Muscle layer of colon (tissue), 2 donors: ENCODE measurements around the gene NAA16.

Source experiments
- H3K27ac ChIP-seq: one replicate; pipeline ENCODE4 v1.7.0; 2013; ENCODE audit warnings: low read depth, mild to moderate bottlenecking, low read length, moderate library complexity
- H3K27me3 ChIP-seq, 2 donors: one replicate each; pipeline ENCODE4 v1.7.0; 2013; ENCODE audit warnings: low read length in 2 of 2, mild to moderate bottlenecking in 2 of 2; ENCODE audit not compliant: insufficient read depth in 2 of 2, control insufficient read depth in 1 of 2
- H3K36me3 ChIP-seq: one replicate; pipeline ENCODE4 v1.7.0; 2013; ENCODE audit warnings: mild to moderate bottlenecking, low read length; ENCODE audit not compliant: insufficient read depth
- H3K4me1 ChIP-seq: one replicate; pipeline ENCODE4 v1.7.0; 2013; ENCODE audit warnings: mild to moderate bottlenecking, low read length; ENCODE audit not compliant: insufficient read depth
- H3K4me3 ChIP-seq, 2 donors: one replicate each; pipeline ENCODE4 v1.7.0; 2013; ENCODE audit warnings: low read length in 2 of 2, low read depth in 1 of 2, mild to moderate bottlenecking in 1 of 2, moderate library complexity in 1 of 2
- H3K9ac ChIP-seq: one replicate; pipeline ENCODE4 v1.7.0; 2013; ENCODE audit warnings: low read length
- H3K9me3 ChIP-seq: one replicate; pipeline ENCODE4 v1.7.0; 2013; ENCODE audit warnings: mild to moderate bottlenecking, low read length
- donor health status: abdominal sarcoma.
- donor health status: Adenocarcinoma of cecum.

The NAA16 gene

GRCh38 chr13:41370736-41371135, 59.7 kb downstream of the NAA16 start:
- Histone ChIP-seq H3K4me1 (no peaks in the 10 kb centered on the region), H3K36me3 (peaks cover 44% of the 10 kb centered on the region), H3K9ac (no peak overlapping the region), H3K27ac (no peak overlapping the region), H3K27me3 (no peaks in the 10 kb centered on the region), H3K4me3 (no peak overlapping the region), H3K9me3 (no peaks in the 10 kb centered on the region)

- Histone ChIP-seq H3K4me1 (no peaks in the 10 kb centered on the region), H3K9me3 (no peaks in the 10 kb centered on the region), H3K27ac (no peak overlapping the region), H3K27me3 (no peaks in the 10 kb centered on the region), H3K9ac (no peak overlapping the region), H3K36me3 (peaks cover 19% of the 10 kb centered on the region), H3K4me3 (no peak overlapping the region)
These were observed 66.4 kb downstream of the NAA16 start for GRCh38 chr13:41377446-41377845.

GRCh38 chr13:41382431-41382830, 71.4 kb downstream of the NAA16 start:
- H3K4me3 ChIP-seq = no peak overlapping the region
- no peaks in the 10 kb centered on the region for H3K36me3 ChIP-seq
- no peak overlapping the region for H3K9ac ChIP-seq
- H3K27ac ChIP-seq = no peak overlapping the region
- H3K9me3 ChIP-seq = no peaks in the 10 kb centered on the region
- H3K27me3 ChIP-seq = no peaks in the 10 kb centered on the region
- no peaks in the 10 kb centered on the region for H3K4me1 ChIP-seq

GRCh38 chr13:41383386-41383785, 72.3 kb downstream of the NAA16 start:
- Histone ChIP-seq H3K9me3 (no peaks in the 10 kb centered on the region), H3K27me3 (no peaks in the 10 kb centered on the region), H3K36me3 (no peaks in the 10 kb centered on the region), H3K27ac (no peak overlapping the region), H3K9ac (no peak overlapping the region), H3K4me1 (no peaks in the 10 kb centered on the region), H3K4me3 (no peak overlapping the region)

- H3K27me3 ChIP-seq = no peaks in the 10 kb centered on the region
- H3K27ac ChIP-seq = no peak overlapping the region
- H3K36me3 ChIP-seq = no peaks in the 10 kb centered on the region
- no peaks in the 10 kb centered on the region for H3K4me1 ChIP-seq
- no peak overlapping the region for H3K9ac ChIP-seq
- no peaks in the 10 kb centered on the region for H3K9me3 ChIP-seq
- no peak overlapping the region for H3K4me3 ChIP-seq
These were observed 73.9 kb downstream of the NAA16 start for GRCh38 chr13:41384749-41385503.

GRCh38 chr13:41386211-41386610, 75.1 kb downstream of the NAA16 start:
- Histone ChIP-seq H3K9ac (no peak overlapping the region), H3K4me3 (no peak overlapping the region), H3K36me3 (no peaks in the 10 kb centered on the region), H3K4me1 (no peaks in the 10 kb centered on the region), H3K9me3 (no peaks in the 10 kb centered on the region), H3K27ac (no peak overlapping the region), H3K27me3 (no peaks in the 10 kb centered on the region)

- Histone ChIP-seq H3K9ac (no peak overlapping the region), H3K9me3 (no peaks in the 10 kb centered on the region), H3K27ac (no peak overlapping the region), H3K27me3 (no peaks in the 10 kb centered on the region), H3K4me1 (no peaks in the 10 kb centered on the region), H3K4me3 (no peak overlapping the region), H3K36me3 (no peaks in the 10 kb centered on the region)
These were observed 76.5 kb downstream of the NAA16 start for GRCh38 chr13:41387576-41387975.

- no peak overlapping the region for H3K9ac ChIP-seq
- no peaks in the 10 kb centered on the region for H3K36me3 ChIP-seq
- no peak overlapping the region for H3K4me3 ChIP-seq
- H3K27ac ChIP-seq = no peak overlapping the region
- H3K9me3 ChIP-seq = no peaks in the 10 kb centered on the region
- H3K27me3 ChIP-seq = no peaks in the 10 kb centered on the region
- H3K4me1 ChIP-seq = no peaks in the 10 kb centered on the region
These were observed 77.2 kb downstream of the NAA16 start for GRCh38 chr13:41388143-41388881.

- Histone ChIP-seq H3K4me1 (no peaks in the 10 kb centered on the region), H3K9ac (no peak overlapping the region), H3K36me3 (no peaks in the 10 kb centered on the region), H3K27ac (no peak overlapping the region), H3K4me3 (no peak overlapping the region), H3K27me3 (no peaks in the 10 kb centered on the region), H3K9me3 (no peaks in the 10 kb centered on the region)
These were observed 78.5 kb downstream of the NAA16 start for GRCh38 chr13:41389580-41389979.

GRCh38 chr13:41394166-41394565, 83.1 kb downstream of the NAA16 start:
- Histone ChIP-seq H3K4me3 (no peak overlapping the region), H3K9me3 (no peaks in the 10 kb centered on the region), H3K27ac (no peak overlapping the region), H3K36me3 (no peaks in the 10 kb centered on the region), H3K4me1 (no peaks in the 10 kb centered on the region), H3K27me3 (no peaks in the 10 kb centered on the region), H3K9ac (no peak overlapping the region)

GRCh38 chr13:41398494-41399170, 87.6 kb downstream of the NAA16 start:
- Histone ChIP-seq H3K36me3 (no peaks in the 10 kb centered on the region), H3K9me3 (no peaks in the 10 kb centered on the region), H3K27ac (no peak overlapping the region), H3K9ac (no peak overlapping the region), H3K4me3 (no peak overlapping the region), H3K27me3 (no peaks in the 10 kb centered on the region), H3K4me1 (no peaks in the 10 kb centered on the region)
